Osteocyte (in vitro differentiated cells): ENCODE measurements around the gene MPZL2. TPM values are rescaled to one million over a fixed set of nuclear protein-coding genes. Genes with fewer than 3 reads are reported as not detected.

Experiments used
- total RNA-seq: library from RNA; stranded (reverse); gene quantifications from 2 replicates; pipeline ENCODE4 v1.2.1, GENCODE V29; 2021

Gene MPZL2
- total RNA-seq, 1 donor from 2014 or later = not detected

Other genes starting within 250 kb of the MPZL2 start
- gene TMPRSS4, start 187.2 kb downstream of the MPZL2 start, total RNA-seq = not detected in 2 replicates
- not detected in 2 replicates for gene SMIM35, start 177.3 kb downstream of the MPZL2 start, total RNA-seq
- gene SCN4B, start 111.5 kb downstream of the MPZL2 start, total RNA-seq = 0.08 TPM in 1 of 2 replicates, not detected in the other
- not detected in 2 replicates for gene SCN2B, start 87.7 kb downstream of the MPZL2 start, total RNA-seq
- not detected in 2 replicates for gene JAML, start 39.3 kb downstream of the MPZL2 start, total RNA-seq
- gene MPZL3, start 11.9 kb downstream of the MPZL2 start, total RNA-seq = 0.37 and 0.40 TPM in 2 replicates
- gene CD3E, start 40.4 kb upstream of the MPZL2 start, total RNA-seq = not detected in 2 replicates
- gene CD3D, start 78.4 kb upstream of the MPZL2 start, total RNA-seq = not detected in 2 replicates
- not detected in 2 replicates for gene CD3G, start 80.0 kb upstream of the MPZL2 start, total RNA-seq
- 47.3 and 49.0 TPM in 2 replicates for gene UBE4A, start 95.3 kb upstream of the MPZL2 start, total RNA-seq
- 142 and 171 TPM in 2 replicates for gene ATP5MG, start 137.3 kb upstream of the MPZL2 start, total RNA-seq
- gene KMT2A, start 172.2 kb upstream of the MPZL2 start, total RNA-seq = 56.8 and 62.6 TPM in 2 replicates